Activated T-cell treated with anti-CD3 and anti-CD28 coated beads for 24 hours (primary cell): Measurements from ENCODE around the gene R3HDM1.
"Not testable (repeated sequence)": the region's sequence is repeated elsewhere in the genome, so short reads cannot be mapped to it uniquely, and the experiment has no call there.

Experiments used
- DNase-seq: peaks from one replicate; pipeline ENCODE4 v3.0.0-alpha.2; 2020; ENCODE audit warnings: low read depth

Gene R3HDM1

GRCh38 chr2:135709992-135710391 lies 178.7 kb downstream of the R3HDM1 start:
- DNase-seq: peak; percentile 56

GRCh38 chr2:135715086-135715485 lies 183.8 kb downstream of the R3HDM1 start:
- not testable (repeated sequence) for DNase-seq

GRCh38 chr2:135728064-135728743 lies 196.9 kb downstream of the R3HDM1 start:
- DNase-seq: no peak

- DNase-seq: no peak
These were observed 201.3 kb downstream of the R3HDM1 start for GRCh38 chr2:135732561-135732960.

GRCh38 chr2:135733045-135733444 lies 201.8 kb downstream of the R3HDM1 start:
- no peak for DNase-seq

- no peak for DNase-seq
These were observed 205.3 kb downstream of the R3HDM1 start for GRCh38 chr2:135736546-135736945.

- DNase-seq: no peak
These were observed 208.9 kb downstream of the R3HDM1 start for GRCh38 chr2:135740206-135740605.

- DNase-seq: no peak
These were observed 209.7 kb downstream of the R3HDM1 start for GRCh38 chr2:135741043-135741394.

- peak; percentile 94 for DNase-seq
These were observed 210.4 kb downstream of the R3HDM1 start, which contains the start of gene UBXN4 for GRCh38 chr2:135741395-135742324. UBXN4 (plus strand) TSS chr2:135741855; CDS start chr2:135741930, 75 bp downstream.

GRCh38 chr2:135742325-135742757 lies 211.1 kb downstream of the R3HDM1 start:
- DNase-seq: peak; percentile 16

GRCh38 chr2:135743860-135744259 lies 212.6 kb downstream of the R3HDM1 start:
- DNase-seq: no peak

GRCh38 chr2:135744760-135745314 lies 213.6 kb downstream of the R3HDM1 start:
- DNase-seq: peak; percentile 5

GRCh38 chr2:135745545-135745944 lies 214.3 kb downstream of the R3HDM1 start:
- no peak for DNase-seq

GRCh38 chr2:135755573-135755972 lies 224.3 kb downstream of the R3HDM1 start:
- no peak for DNase-seq

GRCh38 chr2:135756692-135757091 lies 225.4 kb downstream of the R3HDM1 start:
- no peak for DNase-seq

- no peak for DNase-seq
These were observed 230.7 kb downstream of the R3HDM1 start for GRCh38 chr2:135762022-135762421.

- no peak for DNase-seq
These were observed 231.2 kb downstream of the R3HDM1 start for GRCh38 chr2:135762530-135762929.

GRCh38 chr2:135768863-135769262 lies 237.6 kb downstream of the R3HDM1 start:
- DNase-seq: no peak

- DNase-seq: no peak
These were observed 242.0 kb downstream of the R3HDM1 start for GRCh38 chr2:135773319-135773718.

GRCh38 chr2:135773917-135774316 lies 242.6 kb downstream of the R3HDM1 start:
- DNase-seq: no peak
